Measurements from ENCODE around the gene WNT8A.

- TF ChIP-seq, protein P1, sequence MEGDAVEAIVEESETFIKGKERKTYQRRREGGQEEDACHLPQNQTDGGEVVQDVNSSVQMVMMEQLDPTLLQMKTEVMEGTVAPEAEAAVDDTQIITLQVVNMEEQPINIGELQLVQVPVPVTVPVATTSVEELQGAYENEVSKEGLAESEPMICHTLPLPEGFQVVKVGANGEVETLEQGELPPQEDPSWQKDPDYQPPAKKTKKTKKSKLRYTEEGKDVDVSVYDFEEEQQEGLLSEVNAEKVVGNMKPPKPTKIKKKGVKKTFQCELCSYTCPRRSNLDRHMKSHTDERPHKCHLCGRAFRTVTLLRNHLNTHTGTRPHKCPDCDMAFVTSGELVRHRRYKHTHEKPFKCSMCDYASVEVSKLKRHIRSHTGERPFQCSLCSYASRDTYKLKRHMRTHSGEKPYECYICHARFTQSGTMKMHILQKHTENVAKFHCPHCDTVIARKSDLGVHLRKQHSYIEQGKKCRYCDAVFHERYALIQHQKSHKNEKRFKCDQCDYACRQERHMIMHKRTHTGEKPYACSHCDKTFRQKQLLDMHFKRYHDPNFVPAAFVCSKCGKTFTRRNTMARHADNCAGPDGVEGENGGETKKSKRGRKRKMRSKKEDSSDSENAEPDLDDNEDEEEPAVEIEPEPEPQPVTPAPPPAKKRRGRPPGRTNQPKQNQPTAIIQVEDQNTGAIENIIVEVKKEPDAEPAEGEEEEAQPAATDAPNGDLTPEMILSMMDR (IDR thresholded peaks at IDR 0.05), result no peak
- no peak for TF ChIP-seq POLR2AphosphoS5 (IDR thresholded peaks at IDR 0.05; ENCODE audit: insufficient read depth in 1 of 2, low read depth in 1 of 2)
Measured at GRCh38 chr5:138096997-138097828, 13.4 kb downstream of the WNT8A start.

Measured in vagina (tissue), 2 donors.